Lung (tissue), 12 donors: ENCODE results near the gene HLA-DQB1. TPM values are rescaled to one million over a fixed set of nuclear protein-coding genes. Genes with fewer than 3 reads are reported as not detected.
"Not testable (repeated sequence)": the region's sequence is repeated elsewhere in the genome, so short reads cannot be mapped to it uniquely, and the experiment has no call there.

Source experiments
- ATAC-seq: fragments of 200-7000 bp; cut with Tn5 transposase; one replicate; pipeline ENCODE4 v1.9.1; 2020; ENCODE audit warnings: moderate number of reproducible peaks; ENCODE audit not compliant: insufficient read depth, low FRiP score
- DNase-seq, 3 donors: peaks; one replicate each; pipeline ENCODE4 v3.0.0-alpha.2; 2013 to 2017
- H3K27ac ChIP-seq, 2 donors: one replicate each; pipeline ENCODE4 v1.5.1; 2013; ENCODE audit warnings: mild to moderate bottlenecking in 2 of 2, moderate library complexity in 2 of 2, control low read depth in 1 of 2, inconsistent platforms in 1 of 2, low read depth in 1 of 2, low read length in 1 of 2
- H3K27me3 ChIP-seq, 3 donors: one replicate each; pipeline ENCODE4 v1.5.1; 2013; ENCODE audit warnings: low read length in 2 of 3; ENCODE audit not compliant: control insufficient read depth in 3 of 3, insufficient read depth in 3 of 3
- H3K36me3 ChIP-seq, 4 donors: one replicate each; pipeline ENCODE4 v1.5.1; 2013; ENCODE audit warnings: low read length in 4 of 4, mild to moderate bottlenecking in 1 of 4, moderate library complexity in 1 of 4; ENCODE audit not compliant: control insufficient read depth in 4 of 4, insufficient read depth in 4 of 4
- H3K4me1 ChIP-seq, 5 donors: one replicate each; pipeline ENCODE4 v1.5.1; 2013; ENCODE audit warnings: low read length in 5 of 5, mild to moderate bottlenecking in 2 of 5, moderate library complexity in 1 of 5; ENCODE audit not compliant: control insufficient read depth in 5 of 5, insufficient read depth in 5 of 5
- H3K4me3 ChIP-seq: one replicate; pipeline ENCODE4 v1.5.1; 2013; ENCODE audit warnings: mild to moderate bottlenecking, control low read depth, moderate library complexity
- H3K9ac ChIP-seq, 2 donors: one replicate each; pipeline ENCODE4 v1.5.1; 2013; ENCODE audit warnings: low read length in 2 of 2, control low read depth in 1 of 2; ENCODE audit not compliant: insufficient read depth in 1 of 2
- H3K9me3 ChIP-seq, 4 donors: one replicate each; pipeline ENCODE4 v1.5.1; 2013; ENCODE audit warnings: low read length in 3 of 4, mild to moderate bottlenecking in 1 of 4, moderate library complexity in 1 of 4; ENCODE audit not compliant: control insufficient read depth in 4 of 4, insufficient read depth in 3 of 4
- CTCF ChIP-seq: IDR thresholded peaks from 2 replicates; pipeline ENCODE4 v1.5.1; 2012; ENCODE audit warnings: mild to moderate bottlenecking; ENCODE audit errors: control extremely low read depth, extremely low read depth
- WGBS, 2 donors: extraction: QIAGEN DNeasy Blood & Tissue Kit; methylation state at CpG; one replicate each; pipeline ENCODE4 v1.1.7; 2013; 5-methylcytosine and 5-hydroxymethylcytosine counted together
- polyA plus RNA-seq, 2 donors: library from polyadenylated mRNA; stranded (reverse); fragments of 200-250 nt; gene quantifications; one replicate each; pipeline ENCODE4 v1.2.1, GENCODE V29; 2013
- total RNA-seq, 2 donors: library from RNA; depleted of rRNA in 1 of 2; stranded (reverse); fragments of >200 nt in 1 of 2; gene quantifications; one replicate each; pipeline ENCODE4 v1.2.1, GENCODE V29; 2014 to 2021
- donor health status: control.
- donor health status: control.
- donor health status: Bipolar disorder and iron deficiency.
- donor health status: healthy.
- donor health status: DM: yes; HTN: yes; CAD: no.

Gene HLA-DQB1
- total and polyA plus RNA-seq, 4 donors = 4.1 to 1,148 (median 102) TPM

DNA sequence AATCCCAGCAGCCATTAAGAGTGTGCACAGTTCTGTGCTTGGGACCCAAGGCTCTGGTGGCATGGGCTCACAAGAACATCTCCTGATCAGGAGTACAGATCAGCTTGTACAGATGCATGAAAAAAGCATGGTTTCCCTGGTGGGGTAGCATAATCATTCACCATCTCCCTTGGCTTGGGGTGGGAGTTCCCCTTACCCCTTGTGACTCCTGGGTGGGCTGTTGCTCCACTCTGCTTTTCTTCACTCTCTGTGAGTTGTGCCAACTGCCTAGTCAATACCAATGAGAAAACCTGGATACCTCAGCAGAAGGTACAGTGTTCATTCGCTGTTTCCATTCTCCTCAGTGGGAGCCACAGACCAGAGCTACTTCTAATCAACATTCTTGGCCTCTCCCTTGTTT, 13.6 kb upstream of the HLA-DQB1 start:
- Histone ChIP-seq H3K9me3 (peaks cover 0 to 4% (median 0%) of the 10 kb centered on the region in 4 donors), H3K4me1 (no peaks in the 10 kb centered on the region), H3K9ac (no peak overlapping the region), H3K27me3 (peaks cover 0 to 6% (median 0%) of the 10 kb centered on the region in 3 donors), H3K27ac (no peak overlapping the region), H3K36me3 (no peaks in the 10 kb centered on the region), H3K4me3 (no peak overlapping the region)
- ATAC-seq = no peak
- DNase-seq = no peak
- 90 to 96% methylated on average over 1 of the region's 1 CpG for WGBS, 2 donors
- no peak for TF ChIP-seq CTCF

DNA sequence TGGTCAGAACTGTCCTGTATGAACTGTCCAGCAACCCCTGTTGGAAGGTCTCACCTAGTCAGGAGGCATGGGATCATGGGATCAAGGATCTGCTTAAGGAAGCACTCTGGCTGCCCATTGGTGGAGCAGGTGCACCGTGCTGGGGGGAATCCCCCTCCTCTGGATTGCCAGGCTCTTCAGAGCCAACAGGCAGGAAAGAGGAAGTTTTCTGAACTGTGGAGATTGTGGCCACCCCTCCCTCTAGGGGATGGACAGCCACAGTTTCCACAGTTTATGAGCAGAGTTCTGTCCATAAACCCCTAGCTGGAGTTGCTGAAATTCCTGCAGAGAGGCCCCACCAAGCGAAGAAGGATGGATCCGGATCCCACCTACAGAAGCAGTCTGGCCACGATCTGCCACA, 13.0 kb upstream of the HLA-DQB1 start:
- Histone ChIP-seq H3K27ac (no peak overlapping the region), H3K36me3 (no peaks in the 10 kb centered on the region), H3K27me3 (peaks cover 0 to 6% (median 0%) of the 10 kb centered on the region in 3 donors), H3K9ac (no peak overlapping the region), H3K9me3 (peaks cover 0 to 5% (median 0%) of the 10 kb centered on the region in 4 donors), H3K4me1 (no peaks in the 10 kb centered on the region), H3K4me3 (no peak overlapping the region)
- WGBS, 2 donors = 52 to 57% methylated on average over 4 of the region's 4 CpGs
- DNase-seq (no peak), ATAC-seq (no peak)
- TF ChIP-seq CTCF = no peak

DNA sequence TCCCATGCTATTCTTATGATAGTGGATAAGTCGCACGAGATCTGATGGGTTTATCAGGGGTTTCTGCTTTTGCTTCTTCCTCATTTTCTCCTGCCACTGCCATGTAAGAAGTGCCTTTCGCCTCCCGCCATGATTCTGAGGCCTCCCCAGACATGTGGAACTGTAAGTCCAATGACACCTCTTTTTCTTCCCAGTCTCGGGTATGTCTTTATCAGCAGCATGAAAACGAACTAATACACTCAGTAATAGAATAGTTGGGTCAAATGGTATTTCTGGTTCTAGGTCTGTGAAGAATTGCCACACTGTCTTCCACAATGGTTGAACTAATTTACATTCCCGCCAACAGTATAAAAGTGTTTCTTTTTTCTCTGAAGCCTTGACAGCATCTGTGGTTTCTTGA, 7.7 kb upstream of the HLA-DQB1 start:
- not testable (repeated sequence) for H3K27ac ChIP-seq, ATAC-seq, H3K4me1 ChIP-seq, H3K9me3 ChIP-seq, H3K9ac ChIP-seq, H3K4me3 ChIP-seq, H3K36me3 ChIP-seq, H3K27me3 ChIP-seq, DNase-seq
- WGBS, 2 donors = 95% methylated on average over 7 of the region's 7 CpGs

GRCh38 chr6:32671908-32672307, 5.5 kb upstream of the HLA-DQB1 start:
- not testable (repeated sequence) for H3K27me3 ChIP-seq, H3K36me3 ChIP-seq, DNase-seq, H3K9ac ChIP-seq, ATAC-seq, H3K9me3 ChIP-seq, H3K4me1 ChIP-seq, H3K27ac ChIP-seq, H3K4me3 ChIP-seq
- WGBS, 2 donors = 55 to 71% methylated on average over 2 of the region's 2 CpGs

GRCh38 chr6:32669893-32670292, 3.4 kb upstream of the HLA-DQB1 start:
- DNase-seq (no peak), ATAC-seq (no peak)
- H3K27ac ChIP-seq = no peak overlapping the region
- no peak overlapping the region for H3K9ac ChIP-seq
- TF ChIP-seq CTCF = no peak
- peaks cover 0 to 5% (median 4%) of the 10 kb centered on the region in 3 donors for H3K27me3 ChIP-seq
- no peak overlapping the region for H3K4me3 ChIP-seq
- no peaks in the 10 kb centered on the region for H3K36me3 ChIP-seq
- H3K9me3 ChIP-seq = no peaks in the 10 kb centered on the region
- H3K4me1 ChIP-seq = peaks cover 0 to 4% (median 0%) of the 10 kb centered on the region in 5 donors
